Measurements from ENCODE around the gene PWWP2A.

Gene PWWP2A

GRCh38 chr5:160092514-160092913 is 26.7 kb downstream of the PWWP2A start:
- H3K27ac ChIP-seq: no peak overlapping the region
- no peak for TF ChIP-seq CTCF (conservative IDR thresholded peaks at IDR 0.05)

GRCh38 chr5:160090059-160090458 is 29.2 kb downstream of the PWWP2A start:
- no peak for TF ChIP-seq CTCF (conservative IDR thresholded peaks at IDR 0.05)
- no peak overlapping the region for H3K27ac ChIP-seq

DNA sequence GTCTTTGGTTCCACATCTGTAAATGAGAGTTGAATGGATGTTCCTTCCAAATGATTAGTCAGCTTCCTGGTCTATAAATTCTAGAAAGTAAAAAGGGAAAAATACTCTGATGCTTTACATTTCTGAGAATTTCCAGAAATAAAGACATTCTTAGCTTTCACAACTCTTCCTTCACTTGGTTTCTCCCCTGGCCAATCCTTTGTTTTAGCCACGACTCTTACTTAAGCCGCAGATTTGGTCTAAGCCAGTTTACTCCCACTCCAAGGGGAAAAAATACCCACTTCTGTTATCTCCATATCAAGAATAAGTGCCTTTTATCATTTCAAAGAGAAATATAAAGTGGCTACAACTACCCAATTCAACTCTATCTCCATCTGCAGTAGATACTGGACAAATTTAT is 29.7 kb downstream of the PWWP2A start:
- TF ChIP-seq CTCF (conservative IDR thresholded peaks at IDR 0.05): no peak
- no peak overlapping the region for H3K27ac ChIP-seq

DNA sequence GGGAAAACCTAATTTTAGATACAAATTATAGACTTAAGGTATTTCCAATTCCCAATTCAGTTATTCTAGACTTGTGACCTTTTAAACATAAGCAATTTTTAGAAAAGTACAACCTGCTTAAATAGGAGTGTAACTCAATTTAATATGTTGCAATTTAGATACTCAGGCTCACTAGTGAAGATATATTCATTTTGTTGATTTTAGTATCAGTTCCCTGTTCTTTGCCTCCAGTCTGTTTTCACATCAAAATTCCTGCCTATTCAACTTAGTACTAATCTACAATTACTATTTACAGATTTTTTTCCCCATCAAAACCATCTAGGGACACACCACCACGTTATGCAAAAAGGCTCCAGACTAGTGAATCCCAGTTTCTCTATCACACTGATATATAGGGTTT is 30.4 kb downstream of the PWWP2A start:
- TF ChIP-seq CTCF (conservative IDR thresholded peaks at IDR 0.05): no peak
- H3K27ac ChIP-seq: no peak overlapping the region

DNA sequence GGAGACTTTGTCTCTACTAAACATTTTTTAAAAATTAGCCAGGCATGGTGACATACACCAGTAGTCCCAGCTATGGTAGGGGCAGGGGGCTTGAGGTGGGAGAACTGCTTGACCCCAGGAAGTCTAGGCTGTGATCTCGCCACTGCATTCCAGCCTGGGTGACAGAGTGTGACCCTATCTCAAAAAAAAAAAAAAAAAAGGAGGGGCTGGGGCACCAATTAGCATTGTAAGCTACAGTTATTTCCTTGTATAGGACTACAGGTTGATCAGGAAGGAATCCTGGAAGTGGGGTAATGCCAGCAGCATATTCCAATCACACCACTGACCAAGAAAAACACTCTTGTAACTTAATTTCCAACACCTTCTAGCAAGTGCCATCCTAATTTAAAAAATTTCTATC is 32.1 kb downstream of the PWWP2A start:
- no peak overlapping the region for H3K27ac ChIP-seq
- no peak for TF ChIP-seq CTCF (conservative IDR thresholded peaks at IDR 0.05)

DNA sequence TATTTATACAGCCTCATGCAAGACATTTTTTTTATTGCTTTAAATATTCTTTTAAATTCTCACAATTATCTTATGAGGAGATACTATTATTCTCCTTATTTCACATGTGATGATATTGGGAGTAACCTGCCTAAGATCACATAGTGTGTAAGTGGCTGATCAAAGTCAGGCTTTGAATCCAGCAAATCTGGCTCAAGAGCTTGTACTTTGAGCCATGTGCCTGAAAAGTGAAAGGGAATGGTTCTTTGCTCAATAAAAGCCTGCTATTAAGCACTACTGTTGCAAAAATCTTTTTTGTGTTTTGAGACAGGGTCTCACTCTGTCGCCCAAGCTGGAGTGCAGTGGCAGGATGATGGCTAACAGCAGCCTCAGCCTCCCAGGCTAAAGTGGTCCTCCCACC is 35.1 kb downstream of the PWWP2A start:
- no peak overlapping the region for H3K27ac ChIP-seq
- TF ChIP-seq CTCF (conservative IDR thresholded peaks at IDR 0.05): no peak

DNA sequence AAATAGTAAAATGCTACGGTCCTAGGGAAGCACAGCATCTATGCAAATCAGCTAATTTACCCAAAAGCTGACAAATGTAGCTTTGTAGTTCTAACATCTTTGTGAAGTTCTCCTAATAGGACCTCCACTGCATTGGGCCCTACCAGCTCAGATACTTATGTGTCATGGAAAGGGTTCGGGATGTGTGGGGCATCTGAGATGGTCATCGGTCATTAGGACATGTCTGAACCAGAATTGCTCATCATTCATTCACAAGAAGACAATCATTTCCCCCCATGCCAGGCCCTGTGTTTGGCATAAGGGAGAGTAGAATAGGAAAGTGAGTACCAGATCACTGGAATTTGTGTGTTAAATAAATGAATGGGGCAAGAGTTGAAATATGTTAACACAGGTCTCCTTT is 35.7 kb downstream of the PWWP2A start:
- TF ChIP-seq CTCF (conservative IDR thresholded peaks at IDR 0.05): no peak
- no peak overlapping the region for H3K27ac ChIP-seq
